MCF 10A (cell line): ENCODE data around the gene LKAAEAR1. TPM values are rescaled to one million over a fixed set of nuclear protein-coding genes. Genes with fewer than 3 reads are reported as not detected.

Experiments used
- BruUV-seq: library from RNA; stranded (reverse); fragments of 400-500 nt; replicated peaks from 2 replicates; lab custom pipeline; 2021; lab: Mats Ljungman, UMichigan
- CTCF ChIA-PET: fragments of 300-600 bp; sonication (Branson Sonifier 250); formaldehyde crosslinking; extraction: SDS; loops from one replicate; lab custom pipeline; 2021; ENCODE audit warnings: antibody characterized with exemption, inconsistent platforms; lab: Yijun Ruan, JAX
- POLR2A ChIA-PET: fragments of 300-600, 350-650 bp; sonication (Branson Sonifier 250); formaldehyde crosslinking; extraction: SDS; loops from one replicate; lab custom pipeline; 2020; ENCODE audit warnings: antibody characterized with exemption, inconsistent platforms; lab: Yijun Ruan, JAX
- DNase-seq: peaks from one replicate; pipeline ENCODE4 v3.0.0-alpha.2; 2018; ENCODE audit not compliant: unreplicated experiment
- H3K27ac Mint-ChIP-seq: one replicate; pipeline ENCODE4 v1.8.0; 2022; ENCODE audit warnings: mild to moderate bottlenecking, low read depth, mixed read lengths; ENCODE audit not compliant: unreplicated experiment
- H3K27me3 Mint-ChIP-seq: one replicate; pipeline ENCODE4 v1.8.0; 2022; ENCODE audit warnings: mixed read lengths; ENCODE audit not compliant: insufficient read depth, unreplicated experiment
- H3K36me3 Mint-ChIP-seq: one replicate; pipeline ENCODE4 v1.8.0; 2022; ENCODE audit warnings: mild to moderate bottlenecking, moderate library complexity, mixed read lengths; ENCODE audit not compliant: insufficient read depth, unreplicated experiment
- H3K4me1 Mint-ChIP-seq: one replicate; pipeline ENCODE4 v1.8.0; 2022; ENCODE audit warnings: mixed read lengths; ENCODE audit not compliant: insufficient read depth, unreplicated experiment
- H3K4me3 Mint-ChIP-seq: one replicate; pipeline ENCODE4 v1.8.0; 2022; ENCODE audit warnings: mild to moderate bottlenecking, moderate library complexity, mixed read lengths; ENCODE audit not compliant: unreplicated experiment
- H3K9me3 Mint-ChIP-seq: one replicate; pipeline ENCODE4 v1.8.0; 2022; ENCODE audit warnings: mixed read lengths; ENCODE audit not compliant: unreplicated experiment
- intact Hi-C: fragments of 100-400 bp; cut with micrococcal nuclease; formaldehyde crosslinking; loops from 2 replicates; pipeline ENCODE4 v1.14.1; 2022
- microRNA-seq: library from miRNA; unstranded; fragments of <30 nt; microRNA quantifications from one replicate; pipeline ENCODE4 v1.2.0, GENCODE V29; 2022
- total RNA-seq: library from RNA; stranded (reverse); gene quantifications from 2 replicates; pipeline ENCODE4 v1.2.3, GENCODE V29; 2022
- TF ChIP-seq, protein P1 (sequence below): fragments of 200-600 bp; IDR thresholded peaks from one replicate; pipeline ENCODE4 v1.8.0; 2022; ENCODE audit warnings: antibody characterized with exemption, mild to moderate bottlenecking; ENCODE audit not compliant: unreplicated experiment

Gene LKAAEAR1
- total RNA-seq, 1 experiment from 2014 or later: not detected

DNA sequence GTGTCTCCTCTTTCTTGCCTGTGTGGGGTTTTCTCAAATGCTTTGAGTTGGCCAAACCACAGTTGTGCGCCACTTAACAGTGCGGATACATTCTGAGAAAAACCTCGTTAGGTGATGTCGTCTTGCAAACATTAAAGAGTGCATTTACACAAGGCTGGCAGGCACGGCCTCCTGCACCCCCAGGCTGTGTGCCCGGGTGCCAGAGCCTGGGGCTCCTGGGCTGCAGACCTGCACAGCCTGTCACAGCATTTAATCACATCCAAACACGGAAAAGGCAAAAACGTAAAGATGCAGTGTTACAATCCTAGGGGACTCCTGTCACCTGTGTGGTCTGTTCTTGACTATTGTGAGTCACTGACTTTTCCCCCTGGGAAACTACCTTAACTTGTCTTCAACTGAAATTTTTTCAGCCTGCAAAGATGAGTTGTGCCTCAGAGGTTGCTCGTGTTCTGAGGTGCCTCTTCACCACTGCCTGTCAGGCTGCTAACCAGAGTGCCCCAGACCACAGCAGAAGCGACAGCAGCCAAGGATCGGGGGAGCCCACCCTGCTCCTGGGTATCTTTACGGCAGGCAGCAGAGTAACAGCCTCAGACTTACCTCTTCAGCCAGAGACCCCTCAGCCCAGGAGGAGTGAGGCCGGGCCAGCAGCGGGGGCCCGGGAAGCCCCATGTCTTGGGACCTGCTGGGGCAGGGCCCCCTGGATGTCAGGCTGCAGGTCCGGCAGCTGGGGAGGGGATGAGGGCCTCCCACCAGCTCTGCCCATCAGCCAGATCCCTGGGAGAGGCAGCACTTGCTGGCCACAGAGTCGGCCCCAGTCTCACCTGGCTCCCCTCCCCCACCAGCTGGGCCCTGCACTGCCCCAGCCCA, 48.9 kb downstream of the LKAAEAR1 start:
- TF ChIP-seq, protein P1, sequence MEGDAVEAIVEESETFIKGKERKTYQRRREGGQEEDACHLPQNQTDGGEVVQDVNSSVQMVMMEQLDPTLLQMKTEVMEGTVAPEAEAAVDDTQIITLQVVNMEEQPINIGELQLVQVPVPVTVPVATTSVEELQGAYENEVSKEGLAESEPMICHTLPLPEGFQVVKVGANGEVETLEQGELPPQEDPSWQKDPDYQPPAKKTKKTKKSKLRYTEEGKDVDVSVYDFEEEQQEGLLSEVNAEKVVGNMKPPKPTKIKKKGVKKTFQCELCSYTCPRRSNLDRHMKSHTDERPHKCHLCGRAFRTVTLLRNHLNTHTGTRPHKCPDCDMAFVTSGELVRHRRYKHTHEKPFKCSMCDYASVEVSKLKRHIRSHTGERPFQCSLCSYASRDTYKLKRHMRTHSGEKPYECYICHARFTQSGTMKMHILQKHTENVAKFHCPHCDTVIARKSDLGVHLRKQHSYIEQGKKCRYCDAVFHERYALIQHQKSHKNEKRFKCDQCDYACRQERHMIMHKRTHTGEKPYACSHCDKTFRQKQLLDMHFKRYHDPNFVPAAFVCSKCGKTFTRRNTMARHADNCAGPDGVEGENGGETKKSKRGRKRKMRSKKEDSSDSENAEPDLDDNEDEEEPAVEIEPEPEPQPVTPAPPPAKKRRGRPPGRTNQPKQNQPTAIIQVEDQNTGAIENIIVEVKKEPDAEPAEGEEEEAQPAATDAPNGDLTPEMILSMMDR: no peak
- no peaks in the 10 kb centered on the region for H3K9me3 Mint-ChIP-seq
- H3K27ac Mint-ChIP-seq: no peak overlapping the region
- H3K4me3 Mint-ChIP-seq: no peak overlapping the region
- POLR2A ChIA-PET: no interaction called here
- intact Hi-C loops: no loop called here
- CTCF ChIA-PET: interaction anchor here (0.8 to 10.8 kb wide), 4 partner anchors 9 to 86 kb away, joined by 3 to 284 read pairs (median 7); partner anchors contain the start of gene TCEA2
- DNase-seq: no peak
- H3K4me1 Mint-ChIP-seq: peaks cover 4% of the 10 kb centered on the region
- BruUV-seq: no TSS peak
- no peaks in the 10 kb centered on the region for H3K27me3 Mint-ChIP-seq
- H3K36me3 Mint-ChIP-seq: peaks cover 49% of the 10 kb centered on the region

DNA sequence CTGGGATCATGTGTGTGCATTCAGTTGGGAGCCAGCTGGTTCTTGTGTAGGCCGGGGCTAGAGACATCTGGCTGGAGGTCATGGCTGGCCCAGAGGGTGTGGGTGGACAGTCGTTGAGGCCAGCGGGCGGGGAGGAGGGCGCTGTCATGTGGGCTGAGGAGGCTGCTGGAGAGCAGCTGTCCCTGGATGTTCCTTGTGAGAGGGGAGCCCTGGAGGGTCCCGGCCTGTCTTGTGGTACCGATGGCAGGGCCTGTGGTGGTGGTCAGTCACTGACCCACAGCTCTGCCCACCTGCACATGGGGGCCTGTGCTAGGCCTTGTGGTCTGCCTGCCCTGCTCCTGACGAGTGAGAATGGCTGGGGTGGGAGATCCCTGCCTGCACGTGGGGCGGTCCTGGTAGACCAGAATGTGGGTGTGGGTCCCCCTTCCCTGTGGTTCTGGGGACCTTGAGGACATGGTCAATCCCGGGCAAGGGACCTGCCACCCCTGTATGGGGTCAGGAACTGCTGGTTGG, 50.2 kb downstream of the LKAAEAR1 start:
- TF ChIP-seq, protein P1: no peak
- H3K4me3 Mint-ChIP-seq: no peak overlapping the region
- POLR2A ChIA-PET: interaction anchor here (0.6 to 1.5 kb wide), 7 partner anchors 15 to 335 kb away, joined by 3 to 6 read pairs (median 4); partner anchors contain the start of genes PRPF6, SOX18 and TCEA2
- no peaks in the 10 kb centered on the region for H3K4me1 Mint-ChIP-seq
- CTCF ChIA-PET: interaction anchor here (0.7 to 1.2 kb wide), 2 partner anchors 45 to 87 kb away, joined by 3 to 4 read pairs; no protein-coding TSS in a partner anchor
- H3K36me3 Mint-ChIP-seq: peaks cover 61% of the 10 kb centered on the region
- intact Hi-C loops: no loop called here
- no peaks in the 10 kb centered on the region for H3K9me3 Mint-ChIP-seq
- no peak overlapping the region for H3K27ac Mint-ChIP-seq
- no TSS peak for BruUV-seq
- no peaks in the 10 kb centered on the region for H3K27me3 Mint-ChIP-seq
- no peak for DNase-seq

Small RNAs within 50 kb of the gene (microRNA-seq; reads per million reads assigned to microRNA genes)
- gene MIR6813: 2.4 reads per million, percentile 18 among the genes with 10 or more reads in this experiment

Other genes with a start within 250 kb of the LKAAEAR1 start
- gene ABHD16B, start 222.9 kb downstream of the LKAAEAR1 start, total RNA-seq: not detected in 2 replicates
- gene TPD52L2, start 219.1 kb downstream of the LKAAEAR1 start, total RNA-seq: 174 and 175 TPM in 2 replicates
- 38.1 and 45.0 TPM in 2 replicates for gene DNAJC5, start 189.3 kb downstream of the LKAAEAR1 start, total RNA-seq
- gene UCKL1, start 128.0 kb downstream of the LKAAEAR1 start, total RNA-seq: 38.6 and 43.7 TPM in 2 replicates
- gene ZNF512B, start 114.5 kb downstream of the LKAAEAR1 start, total RNA-seq: 23.5 and 26.6 TPM in 2 replicates
- gene SAMD10, start 104.8 kb downstream of the LKAAEAR1 start, total RNA-seq: 4.4 and 4.5 TPM in 2 replicates
- 70.9 and 88.5 TPM in 2 replicates for gene PRPF6, start 103.3 kb downstream of the LKAAEAR1 start, total RNA-seq
- gene C20orf204, start 48.2 kb downstream of the LKAAEAR1 start, total RNA-seq: 1.1 and 2.0 TPM in 2 replicates
- 0.16 and 0.22 TPM in 2 replicates for gene SOX18, start 34.8 kb downstream of the LKAAEAR1 start, total RNA-seq
- gene TCEA2, start 21.2 kb downstream of the LKAAEAR1 start, total RNA-seq: 30.8 and 39.7 TPM in 2 replicates
- gene RGS19, start 4.9 kb downstream of the LKAAEAR1 start, total RNA-seq: 8.2 and 8.8 TPM in 2 replicates
- gene OPRL1, start 4.3 kb downstream of the LKAAEAR1 start, total RNA-seq: 0.12 and 0.15 TPM in 2 replicates
- not detected in 2 replicates for gene NPBWR2, start 23.2 kb upstream of the LKAAEAR1 start, total RNA-seq
- gene MYT1, start 80.1 kb upstream of the LKAAEAR1 start, total RNA-seq: not detected in 2 replicates
- 39.4 and 45.9 TPM in 2 replicates for gene PCMTD2, start 171.3 kb upstream of the LKAAEAR1 start, total RNA-seq